Kidney (tissue), 14 donors: Measurements from ENCODE around the gene SEMA5A. TPM values are rescaled to one million over a fixed set of nuclear protein-coding genes. Genes with fewer than 3 reads are reported as not detected.
A peak's percentile ranks its signal among the peaks of the same experiment; 100 is the strongest.

Experiments
- DNase-seq, 5 donors: peaks; one replicate each; pipeline ENCODE4 v3.0.0-alpha.2; 2013 to 2020
- FAIRE-seq: peaks from 2 replicates; lab custom pipeline; 2012; peaks lifted over from hg19 to GRCh38; lab: Jason Lieb, UNC
- H3K27ac ChIP-seq, 2 donors: one replicate each; pipeline ENCODE4 v1.7.0; 2013; ENCODE audit warnings: low read depth in 2 of 2, low read length in 2 of 2, inconsistent platforms in 1 of 2
- H3K27me3 ChIP-seq: one replicate; pipeline ENCODE4 v1.7.1; 2013; ENCODE audit warnings: low read length, inconsistent platforms; ENCODE audit not compliant: control insufficient read depth, insufficient read depth
- H3K36me3 ChIP-seq, 3 donors: one replicate each; pipeline versions ENCODE4 v1.7.0 to v1.7.1; 2013; ENCODE audit warnings: low read length in 3 of 3, control low read depth in 1 of 3, inconsistent platforms in 1 of 3; ENCODE audit not compliant: insufficient read depth in 3 of 3, control insufficient read depth in 2 of 3
- H3K4me1 ChIP-seq, 3 donors: one replicate each; pipeline versions ENCODE4 v1.7.0 to v1.7.1; 2013; ENCODE audit warnings: low read length in 3 of 3, inconsistent platforms in 1 of 3, low read depth in 1 of 3; ENCODE audit not compliant: control insufficient read depth in 2 of 3, insufficient read depth in 2 of 3
- H3K4me3 ChIP-seq, 3 donors: one replicate each; pipeline versions ENCODE4 v1.7.0 to v1.8.1; 2013; ENCODE audit warnings: low read length in 3 of 3, control low read depth in 1 of 3, inconsistent platforms in 1 of 3
- H3K9ac ChIP-seq, 3 donors: one replicate each; pipeline versions ENCODE4 v1.7.0 to v1.7.1; 2013; ENCODE audit warnings: low read length in 3 of 3, control low read depth in 1 of 3, inconsistent platforms in 1 of 3
- H3K9me3 ChIP-seq, 3 donors: one replicate each; pipeline versions ENCODE4 v1.7.0 to v1.7.1; 2013; ENCODE audit warnings: low read length in 3 of 3, control low read depth in 1 of 3, inconsistent platforms in 1 of 3; ENCODE audit not compliant: control insufficient read depth in 2 of 3, insufficient read depth in 1 of 3
- intact Hi-C: fragments of 100-400 bp; cut with DNase I; formaldehyde crosslinking; loops from one replicate; pipeline ENCODE4 v1.11.1; 2022
- polyA plus RNA-seq: library from polyadenylated mRNA; stranded (reverse); fragments of 350-450 nt; fragmentation: Illumina TruSeq; extraction: RNeasy Lipid Tissue Mini Kit (QIAGEN cat#74804); gene quantifications from one replicate; pipeline ENCODE4 v1.2.3, GENCODE V29; 2014; ENCODE audit warnings: low read depth, low replicate concordance; ENCODE audit not compliant: insufficient read depth
- total RNA-seq: library from RNA; stranded (reverse); fragmentation: NEBNext Ultra II Directional; extraction: Animal tissue kit (Norgen Biotek cat#: 25700); gene quantifications from one replicate; pipeline ENCODE4 v1.2.1, GENCODE V29; 2021
- TF ChIP-seq, protein P1 (sequence below): IDR thresholded peaks from 3 replicates; pipeline ENCODE4 v1.5.1; 2012; ENCODE audit warnings: mild to moderate bottlenecking, moderate library complexity, borderline replicate concordance; ENCODE audit not compliant: insufficient read depth; ENCODE audit errors: extremely low read depth
- donor health status: control.
- donor health status: control.
- donor health status: control.
- donor health status: control.
- donor health status: control.
- donor health status: DM: yes; HTN: yes; CAD: no.
- donor health status: Normal renal cell carcinoma (clear cell type).

The SEMA5A gene
- total and polyA plus RNA-seq, 2 donors from 2014 or later, result 7.9 to 23.3 TPM

DNA sequence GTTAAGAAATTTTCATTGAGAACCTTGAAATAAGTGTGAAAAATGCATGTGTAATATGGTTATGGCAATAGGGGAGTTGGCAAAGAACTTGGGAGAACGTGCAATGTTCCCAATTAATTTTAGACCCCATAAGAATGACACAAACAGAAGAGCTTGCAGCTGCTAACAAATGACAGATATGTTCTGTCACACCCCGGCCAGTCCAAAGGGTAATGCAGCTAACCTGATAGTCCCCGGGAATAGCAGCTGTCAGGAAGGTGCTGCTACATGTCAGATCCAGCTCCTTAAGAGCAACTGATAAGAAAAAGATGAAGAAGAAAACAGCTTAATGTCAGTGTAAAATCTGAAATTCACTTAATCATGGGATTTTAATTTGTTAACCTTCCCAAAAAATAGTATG is 30.4 kb downstream of the SEMA5A start:
- no peaks in the 10 kb centered on the region for H3K36me3 ChIP-seq
- intact Hi-C loops, result no loop called here
- no peaks in the 10 kb centered on the region for H3K9me3 ChIP-seq
- TF ChIP-seq, protein P1, sequence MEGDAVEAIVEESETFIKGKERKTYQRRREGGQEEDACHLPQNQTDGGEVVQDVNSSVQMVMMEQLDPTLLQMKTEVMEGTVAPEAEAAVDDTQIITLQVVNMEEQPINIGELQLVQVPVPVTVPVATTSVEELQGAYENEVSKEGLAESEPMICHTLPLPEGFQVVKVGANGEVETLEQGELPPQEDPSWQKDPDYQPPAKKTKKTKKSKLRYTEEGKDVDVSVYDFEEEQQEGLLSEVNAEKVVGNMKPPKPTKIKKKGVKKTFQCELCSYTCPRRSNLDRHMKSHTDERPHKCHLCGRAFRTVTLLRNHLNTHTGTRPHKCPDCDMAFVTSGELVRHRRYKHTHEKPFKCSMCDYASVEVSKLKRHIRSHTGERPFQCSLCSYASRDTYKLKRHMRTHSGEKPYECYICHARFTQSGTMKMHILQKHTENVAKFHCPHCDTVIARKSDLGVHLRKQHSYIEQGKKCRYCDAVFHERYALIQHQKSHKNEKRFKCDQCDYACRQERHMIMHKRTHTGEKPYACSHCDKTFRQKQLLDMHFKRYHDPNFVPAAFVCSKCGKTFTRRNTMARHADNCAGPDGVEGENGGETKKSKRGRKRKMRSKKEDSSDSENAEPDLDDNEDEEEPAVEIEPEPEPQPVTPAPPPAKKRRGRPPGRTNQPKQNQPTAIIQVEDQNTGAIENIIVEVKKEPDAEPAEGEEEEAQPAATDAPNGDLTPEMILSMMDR, result no peak
- peaks cover 0 to 2% (median 0%) of the 10 kb centered on the region in 3 donors for H3K4me1 ChIP-seq
- DNase-seq, result no peak
- no peaks in the 10 kb centered on the region for H3K27me3 ChIP-seq
- no peak overlapping the region for H3K27ac ChIP-seq
- no peak overlapping the region for H3K9ac ChIP-seq
- no peak for FAIRE-seq
- H3K4me3 ChIP-seq, result no peak overlapping the region

DNA sequence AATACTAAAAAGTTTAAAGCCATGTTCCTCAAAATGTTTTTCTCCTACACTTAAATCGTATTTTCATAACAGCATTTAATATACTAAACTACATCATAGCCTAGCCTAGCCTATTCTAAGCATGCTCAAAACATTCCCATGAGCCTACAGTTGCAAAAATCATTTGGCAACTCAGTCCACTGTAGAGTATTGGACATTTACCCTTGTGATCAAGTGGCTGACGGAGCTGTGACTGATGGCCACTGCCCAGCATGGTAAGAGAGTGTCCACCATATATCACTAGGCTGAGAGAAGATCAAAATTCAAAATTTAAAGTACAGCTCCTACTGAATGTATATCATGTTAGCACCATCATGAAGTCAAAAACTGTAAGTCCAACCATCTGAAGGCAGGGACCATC is 30.9 kb downstream of the SEMA5A start:
- Histone ChIP-seq H3K4me1 (peaks cover 0 to 2% (median 0%) of the 10 kb centered on the region in 3 donors), H3K9me3 (no peaks in the 10 kb centered on the region), H3K27ac (no peak overlapping the region), H3K9ac (no peak overlapping the region), H3K27me3 (no peaks in the 10 kb centered on the region), H3K4me3 (no peak overlapping the region), H3K36me3 (no peaks in the 10 kb centered on the region)
- intact Hi-C loops, result no loop called here
- DNase-seq, result no peak
- TF ChIP-seq, protein P1, result no peak
- no peak for FAIRE-seq

DNA sequence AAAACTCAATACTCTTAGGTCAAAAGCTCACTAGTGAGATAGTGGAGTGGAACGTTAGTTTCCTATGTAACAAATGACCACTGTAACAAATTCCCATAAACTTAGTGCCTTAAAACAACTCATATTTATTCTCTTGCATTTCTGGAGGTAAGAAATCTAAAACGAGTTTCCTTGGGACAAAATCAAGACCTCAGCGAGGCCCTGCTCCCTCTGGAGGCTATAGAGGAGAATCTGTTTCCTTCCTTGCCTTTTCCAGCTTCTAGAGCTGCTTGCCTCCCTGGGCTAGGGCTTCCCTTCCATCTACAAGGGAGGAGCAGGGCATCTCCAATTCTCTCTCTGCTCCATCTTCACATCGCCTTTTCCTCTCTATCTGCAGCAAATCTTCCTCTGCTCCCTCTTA is 32.0 kb downstream of the SEMA5A start:
- Histone ChIP-seq H3K27ac (no peak overlapping the region), H3K9me3 (no peaks in the 10 kb centered on the region), H3K4me1 (no peaks in the 10 kb centered on the region), H3K36me3 (no peaks in the 10 kb centered on the region), H3K27me3 (no peaks in the 10 kb centered on the region), H3K4me3 (no peak overlapping the region), H3K9ac (no peak overlapping the region)
- no peak for FAIRE-seq
- TF ChIP-seq, protein P1, result peak; percentile 10
- peak in 2 of 5 donors; percentile 26 to 69 for DNase-seq
- intact Hi-C loops, result no loop called here

DNA sequence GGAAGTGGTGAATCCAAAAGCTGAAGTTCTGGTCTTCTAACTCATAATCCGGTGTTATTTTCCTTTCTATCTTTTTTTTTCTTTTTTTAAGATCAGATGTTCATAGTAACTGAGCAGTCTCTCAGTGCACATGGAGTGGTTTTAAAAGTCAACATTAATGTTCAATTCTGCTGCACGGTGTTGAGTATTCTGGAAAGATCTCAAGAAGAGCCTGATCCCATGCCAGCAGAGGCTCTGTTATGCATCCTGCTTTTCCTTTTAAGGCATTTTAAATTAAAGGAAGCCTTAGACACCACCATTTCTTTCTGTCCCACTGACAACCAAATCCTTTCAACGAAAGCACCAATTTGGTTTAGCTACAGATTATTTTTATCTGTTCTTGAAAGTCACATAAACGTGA is 33.4 kb downstream of the SEMA5A start:
- no peaks in the 10 kb centered on the region for H3K9me3 ChIP-seq
- intact Hi-C loops, result no loop called here
- H3K27me3 ChIP-seq, result no peaks in the 10 kb centered on the region
- H3K27ac ChIP-seq, result no peak overlapping the region
- no peaks in the 10 kb centered on the region for H3K4me1 ChIP-seq
- TF ChIP-seq, protein P1, result no peak
- FAIRE-seq (no peak), DNase-seq (no peak)
- no peak overlapping the region for H3K4me3 ChIP-seq
- H3K9ac ChIP-seq, result no peak overlapping the region
- H3K36me3 ChIP-seq, result no peaks in the 10 kb centered on the region
